H9 (cell line): ENCODE results near the gene MZF1. TPM values are rescaled to one million over a fixed set of nuclear protein-coding genes. Genes with fewer than 3 reads are reported as not detected.

Source experiments
- DNase-seq: peaks from one replicate; pipeline ENCODE4 v3.0.0-alpha.2; 2017
- H2AFZ ChIP-seq: one replicate; pipeline ENCODE4 v1.6.1; 2013; ENCODE audit warnings: mild to moderate bottlenecking, low read length, control low read depth, moderate library complexity
- H2AK5ac ChIP-seq: 2 replicates; pipeline ENCODE4 v1.6.1; 2013; ENCODE audit warnings: low read length, control low read depth, mixed read lengths; ENCODE audit not compliant: insufficient read length
- H2BK120ac ChIP-seq: one replicate; pipeline ENCODE4 v1.6.1; 2013; ENCODE audit warnings: low read depth, mild to moderate bottlenecking, low read length, control low read depth, inconsistent platforms; ENCODE audit not compliant: poor library complexity, severe bottlenecking
- H2BK12ac ChIP-seq: 2 replicates; pipeline ENCODE4 v1.6.1; 2013; ENCODE audit warnings: low read length, control low read depth, mixed read lengths, low read depth; ENCODE audit not compliant: insufficient read length
- H2BK15ac ChIP-seq: 2 replicates; pipeline ENCODE4 v1.6.1; 2013; ENCODE audit warnings: low read depth, low read length, control low read depth
- H2BK20ac ChIP-seq: one replicate; pipeline ENCODE4 v1.6.1; 2013; ENCODE audit warnings: low read depth, mild to moderate bottlenecking, low read length, control low read depth, inconsistent platforms; ENCODE audit not compliant: poor library complexity, severe bottlenecking
- H2BK5ac ChIP-seq: 2 replicates; pipeline ENCODE4 v1.6.1; 2013; ENCODE audit warnings: low read length, control low read depth, mixed read lengths; ENCODE audit not compliant: insufficient read length
- H3K14ac ChIP-seq: 2 replicates; pipeline ENCODE4 v1.6.1; 2013; ENCODE audit warnings: low read length, control low read depth; ENCODE audit not compliant: insufficient read depth
- H3K18ac ChIP-seq: 2 replicates; pipeline ENCODE4 v1.6.1; 2013; ENCODE audit warnings: low read depth, mild to moderate bottlenecking, mixed read lengths, low read length, control low read depth; ENCODE audit not compliant: insufficient read length
- H3K23ac ChIP-seq: 2 replicates; pipeline ENCODE4 v1.6.1; 2013; ENCODE audit warnings: low read length, control low read depth, mixed read lengths, low read depth; ENCODE audit not compliant: insufficient read length
- H3K23me2 ChIP-seq: 2 replicates; pipeline ENCODE4 v1.6.1; 2013; ENCODE audit warnings: low read depth, mild to moderate bottlenecking, mixed read lengths, low read length, control low read depth; ENCODE audit not compliant: insufficient read length, poor library complexity, severe bottlenecking
- H3K27ac ChIP-seq: 2 replicates; pipeline ENCODE4 v1.5.1; 2013; ENCODE audit warnings: low read length, control low read depth, mixed read lengths, low read depth; ENCODE audit not compliant: insufficient read length
- H3K27me3 ChIP-seq: 2 replicates; pipeline ENCODE4 v1.6.1; 2013; ENCODE audit warnings: low read length, control low read depth, inconsistent platforms; ENCODE audit not compliant: insufficient read depth
- H3K4ac ChIP-seq: 2 replicates; pipeline ENCODE4 v1.6.1; 2013; ENCODE audit warnings: low read depth, mild to moderate bottlenecking, control low read depth, inconsistent platforms, low read length, moderate library complexity
- H3K4me1 ChIP-seq: 2 replicates; pipeline ENCODE4 v1.6.1; 2013; ENCODE audit warnings: low read length, control low read depth, inconsistent platforms; ENCODE audit not compliant: insufficient read depth
- H3K4me2 ChIP-seq: 2 replicates; pipeline ENCODE4 v1.6.1; 2013; ENCODE audit warnings: low read length, control low read depth, mixed read lengths; ENCODE audit not compliant: insufficient read length, insufficient read depth
- H3K56ac ChIP-seq: 2 replicates; pipeline ENCODE4 v1.6.1; 2013; ENCODE audit warnings: low read depth, mild to moderate bottlenecking, mixed read lengths, low read length, control low read depth; ENCODE audit not compliant: insufficient read length
- H3K79me1 ChIP-seq: 2 replicates; pipeline ENCODE4 v1.6.1; 2013; ENCODE audit warnings: low read depth, mild to moderate bottlenecking, moderate library complexity, low read length, control low read depth, inconsistent platforms; ENCODE audit not compliant: insufficient read depth, poor library complexity, severe bottlenecking
- H3K79me2 ChIP-seq: 2 replicates; pipeline ENCODE4 v1.6.1; 2013; ENCODE audit warnings: low read length, control low read depth, inconsistent platforms; ENCODE audit not compliant: insufficient read depth
- H3K9ac ChIP-seq: 2 replicates; pipeline ENCODE4 v1.6.1; 2013; ENCODE audit warnings: low read length, control low read depth, mixed read lengths; ENCODE audit not compliant: insufficient read length; ENCODE audit errors: extremely low read depth
- H3K9me3 ChIP-seq: one replicate; pipeline ENCODE4 v1.6.1; 2013; ENCODE audit warnings: low read depth, low read length, inconsistent platforms; ENCODE audit not compliant: control insufficient read depth
- H3T11ph ChIP-seq: one replicate; pipeline ENCODE4 v1.6.1; 2013; ENCODE audit warnings: mild to moderate bottlenecking, low read length, control low read depth, inconsistent platforms
- H4K20me1 ChIP-seq: one replicate; pipeline ENCODE4 v1.6.1; 2013; ENCODE audit not compliant: control insufficient read depth, insufficient read length, insufficient read depth
- H4K5ac ChIP-seq: 2 replicates; pipeline ENCODE4 v1.6.1; 2013; ENCODE audit warnings: low read depth, mild to moderate bottlenecking, mixed read lengths, low read length, control low read depth; ENCODE audit not compliant: insufficient read length
- H4K8ac ChIP-seq: replicated peaks from 2 replicates; pipeline ENCODE4 v1.6.1; 2013; ENCODE audit warnings: low read length, control low read depth, mixed read lengths, low read depth; ENCODE audit not compliant: insufficient read length
- H4K91ac ChIP-seq: 2 replicates; pipeline ENCODE4 v1.6.1; 2013; ENCODE audit warnings: low read depth, mild to moderate bottlenecking, moderate library complexity, mixed read lengths, low read length, control low read depth; ENCODE audit not compliant: insufficient read length
- H3K27ac Mint-ChIP-seq, 3 experiments: 2 replicates in 2 of 3; 3 replicates in 1 of 3; pipeline ENCODE4 v1.8.0; 2020 to 2021; ENCODE audit warnings: mixed read lengths in 3 of 3, mild to moderate bottlenecking in 1 of 3, moderate library complexity in 1 of 3
- H3K27me3 Mint-ChIP-seq: 2 replicates; pipeline ENCODE4 v1.8.0; 2021; ENCODE audit warnings: low read depth, mild to moderate bottlenecking, moderate library complexity, mixed read lengths
- H3K36me3 Mint-ChIP-seq, 3 experiments: 2 replicates in 2 of 3; 3 replicates in 1 of 3; pipeline ENCODE4 v1.8.0; 2020 to 2021; ENCODE audit warnings: low read depth in 3 of 3, mixed read lengths in 3 of 3; ENCODE audit not compliant: insufficient read depth in 1 of 3
- H3K4me1 Mint-ChIP-seq, 2 experiments: 2 replicates each; pipeline ENCODE4 v1.8.0; 2020; ENCODE audit warnings: mixed read lengths in 2 of 2
- H3K4me3 Mint-ChIP-seq, 2 experiments: 2 replicates in 1 of 2; 3 replicates in 1 of 2; pipeline ENCODE4 v1.8.0; 2020 to 2021; ENCODE audit warnings: mild to moderate bottlenecking in 2 of 2, mixed read lengths in 2 of 2, moderate library complexity in 1 of 2
- H3K9me3 Mint-ChIP-seq, 2 experiments: 2 replicates in 1 of 2; 3 replicates in 1 of 2; pipeline ENCODE4 v1.8.0; 2020; ENCODE audit warnings: mild to moderate bottlenecking in 2 of 2, mixed read lengths in 2 of 2, moderate library complexity in 1 of 2
- WGBS: extraction: QIAGEN DNeasy Blood & Tissue Kit; methylation state at CpG from one replicate; pipeline ENCODE4 v1.1.7; 2013; ENCODE audit warnings: missing lambda C conversion rate, low lambda C conversion rate, mixed read lengths; ENCODE audit not compliant: insufficient read length; ENCODE audit errors: extremely low coverage; 5-methylcytosine and 5-hydroxymethylcytosine counted together
- total RNA-seq: library from RNA; stranded (reverse); gene quantifications from 2 replicates; pipeline ENCODE4 v1.2.1, GENCODE V29; 2021
- TF ChIP-seq, protein P1 (sequence below): fragments of 200-600 bp; sonication (generic); conservative IDR thresholded peaks from 3 replicates; pipeline ENCODE4 v1.8.0; 2021; ENCODE audit warnings: antibody characterized with exemption, mild to moderate bottlenecking

MZF1 gene
- total RNA-seq, 1 experiment from 2014 or later, result 23.6 TPM

DNA sequence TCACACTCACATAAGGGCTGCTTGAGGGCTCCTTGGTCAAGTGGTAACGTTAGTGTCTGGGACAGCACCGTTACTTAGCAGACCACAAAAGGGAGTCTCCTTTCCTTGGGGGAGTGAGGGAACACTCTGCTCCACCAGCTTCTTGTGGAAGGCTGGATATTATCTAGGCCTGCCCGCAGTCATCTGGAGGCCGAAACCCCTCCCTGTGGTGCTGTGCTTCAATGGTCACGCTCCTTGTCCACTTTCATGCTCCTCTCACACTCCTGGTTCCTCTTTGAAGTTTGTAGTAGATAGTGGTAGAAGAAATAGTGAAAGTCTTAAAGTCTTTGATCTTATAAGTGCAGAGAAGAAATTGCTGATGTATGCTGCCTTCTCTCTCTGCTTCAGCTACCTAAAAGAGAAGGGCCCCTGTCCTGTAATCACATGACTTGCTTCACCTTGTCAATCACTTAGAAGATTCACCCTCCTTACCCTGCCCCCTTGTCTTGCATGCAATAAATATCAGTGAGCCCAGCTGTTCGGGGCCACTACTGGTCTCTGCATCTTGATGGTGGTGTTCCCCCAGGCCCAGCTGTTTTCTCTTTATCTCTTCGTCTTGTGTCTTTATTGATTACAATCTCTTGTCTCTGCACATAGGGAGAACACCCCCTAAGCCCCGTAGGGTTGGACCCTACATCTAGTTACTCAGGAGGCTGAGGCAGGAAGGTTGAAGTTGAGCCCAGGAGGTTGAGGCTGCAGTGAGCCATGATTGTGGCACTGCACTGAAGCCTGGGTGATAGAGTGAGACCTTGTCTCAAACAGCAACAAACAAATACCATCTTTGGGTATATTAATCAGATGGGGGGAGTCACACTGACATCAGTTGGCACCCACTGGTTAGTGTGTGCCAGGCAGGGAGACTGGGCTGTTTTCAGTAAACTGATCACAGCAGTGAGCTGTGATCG, 11.6 kb upstream of the MZF1 start:
- H4K20me1 ChIP-seq, result no peaks in the 10 kb centered on the region
- no peaks in the 10 kb centered on the region for H3K27me3 Mint-ChIP-seq
- H3K18ac ChIP-seq, result no peak overlapping the region
- H3K27ac Mint-ChIP-seq, result no peak overlapping the region; a peak in 1 of 7 replicates
- H3K23me2 ChIP-seq, result no peaks in the 10 kb centered on the region
- no CpG with 5 or more reads among the region's 9 CpGs for WGBS
- H3K9me3 Mint-ChIP-seq, result no peaks in the 10 kb centered on the region
- no peaks in the 10 kb centered on the region for H3K79me1 ChIP-seq
- no peak overlapping the region for H3K4me2 ChIP-seq
- no peak overlapping the region for H2BK120ac ChIP-seq
- H2BK5ac ChIP-seq, result no peak overlapping the region
- H3K9me3 ChIP-seq, result no peaks in the 10 kb centered on the region
- no peak overlapping the region for H3K14ac ChIP-seq
- no peak overlapping the region for H2AFZ ChIP-seq
- H4K8ac ChIP-seq, result no peak overlapping the region
- no peak overlapping the region for H3K4ac ChIP-seq
- H3K79me2 ChIP-seq, result no peaks in the 10 kb centered on the region
- H3K9ac ChIP-seq, result no peak overlapping the region
- H3K4me3 Mint-ChIP-seq, result no peak overlapping the region
- peaks cover 6 to 9% of the 10 kb centered on the region in 2 experiments for H3K4me1 Mint-ChIP-seq
- H3T11ph ChIP-seq, result no peak overlapping the region
- H3K27me3 ChIP-seq, result no peaks in the 10 kb centered on the region
- no peak overlapping the region for H3K56ac ChIP-seq
- H3K4me1 ChIP-seq, result no peaks in the 10 kb centered on the region
- TF ChIP-seq, protein P1, sequence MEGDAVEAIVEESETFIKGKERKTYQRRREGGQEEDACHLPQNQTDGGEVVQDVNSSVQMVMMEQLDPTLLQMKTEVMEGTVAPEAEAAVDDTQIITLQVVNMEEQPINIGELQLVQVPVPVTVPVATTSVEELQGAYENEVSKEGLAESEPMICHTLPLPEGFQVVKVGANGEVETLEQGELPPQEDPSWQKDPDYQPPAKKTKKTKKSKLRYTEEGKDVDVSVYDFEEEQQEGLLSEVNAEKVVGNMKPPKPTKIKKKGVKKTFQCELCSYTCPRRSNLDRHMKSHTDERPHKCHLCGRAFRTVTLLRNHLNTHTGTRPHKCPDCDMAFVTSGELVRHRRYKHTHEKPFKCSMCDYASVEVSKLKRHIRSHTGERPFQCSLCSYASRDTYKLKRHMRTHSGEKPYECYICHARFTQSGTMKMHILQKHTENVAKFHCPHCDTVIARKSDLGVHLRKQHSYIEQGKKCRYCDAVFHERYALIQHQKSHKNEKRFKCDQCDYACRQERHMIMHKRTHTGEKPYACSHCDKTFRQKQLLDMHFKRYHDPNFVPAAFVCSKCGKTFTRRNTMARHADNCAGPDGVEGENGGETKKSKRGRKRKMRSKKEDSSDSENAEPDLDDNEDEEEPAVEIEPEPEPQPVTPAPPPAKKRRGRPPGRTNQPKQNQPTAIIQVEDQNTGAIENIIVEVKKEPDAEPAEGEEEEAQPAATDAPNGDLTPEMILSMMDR, result no peak
- H3K23ac ChIP-seq, result no peak overlapping the region
- no peak overlapping the region for H2BK20ac ChIP-seq
- no peak overlapping the region for H2AK5ac ChIP-seq
- H2BK12ac ChIP-seq, result no peak overlapping the region
- H4K91ac ChIP-seq, result no peak overlapping the region
- H2BK15ac ChIP-seq, result no peak overlapping the region
- no peak overlapping the region for H3K27ac ChIP-seq
- no peak overlapping the region for H4K5ac ChIP-seq
- H3K36me3 Mint-ChIP-seq, result peaks cover 13 to 19% (median 14%) of the 10 kb centered on the region in 3 experiments
- DNase-seq, result peak; percentile 8
